Peyer's patch (tissue), 4 donors: ENCODE results near the gene S1PR2.

Source experiments
- CTCF ChIP-seq, 6 experiments: fragments of 450-650 bp in 4 of 6; fragments of 200-600 bp in 2 of 6; sonication (generic) in 1 of 6; IDR thresholded peaks; one replicate each; pipeline ENCODE4 v1.5.1; 2017 to 2019; ENCODE audit warnings: antibody characterized with exemption in 6 of 6, mild to moderate bottlenecking in 3 of 6, moderate library complexity in 1 of 6
- POLR2A ChIP-seq, 2 donors: fragments of 450-650 bp; IDR thresholded peaks; one replicate each; pipeline ENCODE4 v1.5.1; 2017; ENCODE audit warnings: antibody characterized with exemption in 2 of 2, mild to moderate bottlenecking in 2 of 2, moderate library complexity in 2 of 2

DNA sequence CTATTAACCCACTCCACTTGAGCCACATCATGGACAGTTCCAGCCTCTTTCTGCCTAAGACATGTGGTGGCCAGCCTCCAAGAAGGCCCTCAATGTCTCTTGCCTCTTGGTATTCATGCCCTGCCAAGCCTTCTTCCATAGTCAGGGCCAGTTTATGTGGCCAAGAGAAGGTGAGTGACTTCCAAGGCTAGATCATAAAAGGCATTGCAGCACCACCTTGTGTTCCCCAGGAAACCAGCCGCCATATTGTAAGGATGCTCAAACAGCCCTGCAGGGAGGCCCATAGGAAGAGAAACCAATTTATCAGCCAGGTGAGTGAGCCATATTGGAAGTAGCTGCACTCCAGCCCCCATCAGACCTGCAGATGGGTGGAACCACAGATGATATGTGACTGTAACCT, 24.1 kb downstream of the S1PR2 start:
- TF ChIP-seq CTCF (IDR thresholded peaks at IDR 0.05): no peak
- no peak for TF ChIP-seq POLR2A (IDR thresholded peaks at IDR 0.05)
